HG03575 (cell line): ENCODE measurements around the gene MGAT2.
"Not testable (repeated sequence)": the region's sequence is repeated elsewhere in the genome, so short reads cannot be mapped to it uniquely, and the experiment has no call there.

Source experiments
- ATAC-seq: cut with Tn5 transposase; IDR thresholded peaks from one replicate; pipeline ENCODE4 v1.9.1; 2021; ENCODE audit not compliant: unreplicated experiment, insufficient number of reproducible peaks, low FRiP score; ENCODE audit errors: extremely low read depth

The MGAT2 gene

GRCh38 chr14:49598485-49599300 lies 21.9 kb upstream of the MGAT2 start, which contains the start of gene LRR1:
TSS of gene LRR1 (plus strand) at chr14:49598940. CDS start at chr14:49599021, 81 bp downstream.
- no peak for ATAC-seq

- ATAC-seq, result no peak
Observed at GRCh38 chr14:49607583-49607982, 13.0 kb upstream of the MGAT2 start.

- no peak for ATAC-seq
Observed at GRCh38 chr14:49612251-49612650, 8.3 kb upstream of the MGAT2 start.

- no peak for ATAC-seq
Observed at GRCh38 chr14:49612671-49613070, 7.9 kb upstream of the MGAT2 start.

- ATAC-seq, result no peak
Observed at GRCh38 chr14:49614196-49614595, 6.4 kb upstream of the MGAT2 start.

GRCh38 chr14:49615776-49616175 lies 4.8 kb upstream of the MGAT2 start:
- no peak for ATAC-seq

- no peak for ATAC-seq
Observed at GRCh38 chr14:49617852-49618519, 2.6 kb upstream of the MGAT2 start.

GRCh38 chr14:49619273-49619672 lies 1.3 kb upstream of the MGAT2 start:
- ATAC-seq, result not testable (repeated sequence)

GRCh38 chr14:49619730-49620129 lies 869 bp upstream of the MGAT2 start:
- ATAC-seq, result no peak

- no peak for ATAC-seq
Observed at GRCh38 chr14:49621114-49621881, 699 bp downstream of the MGAT2 start.

- no peak for ATAC-seq
Observed at GRCh38 chr14:49622022-49622607, 1.5 kb downstream of the MGAT2 start.

GRCh38 chr14:49623387-49623786 lies 2.8 kb downstream of the MGAT2 start:
- no peak for ATAC-seq

- ATAC-seq, result no peak
Observed at GRCh38 chr14:49623941-49624839, 3.6 kb downstream of the MGAT2 start.

- peak; percentile 51 for ATAC-seq
Observed at GRCh38 chr14:49633640-49634546, 13.3 kb downstream of the MGAT2 start.

GRCh38 chr14:49634547-49635334 lies 14.1 kb downstream of the MGAT2 start, which contains the start of gene DNAAF2:
TSS of gene DNAAF2 (minus strand) at chr14:49635244. CDS start at chr14:49635149, 95 bp downstream.
- ATAC-seq, result peak; percentile 1

GRCh38 chr14:49636866-49637265 lies 16.3 kb downstream of the MGAT2 start:
- no peak for ATAC-seq
